WI38 (cell line): ENCODE results near the gene CHD6.

Source experiments
- H3K4me3 ChIP-seq: 2 replicates; pipeline ENCODE4 v1.5.1; 2011; ENCODE audit warnings: low read depth, mild to moderate bottlenecking, control low read depth, low read length
- CTCF ChIP-seq: IDR thresholded peaks from 2 replicates; pipeline ENCODE4 v1.5.1; 2012; ENCODE audit warnings: low read depth, mild to moderate bottlenecking, control low read depth, low read length

The CHD6 gene

GRCh38 chr20:41356951-41357350 is 261.2 kb downstream of the CHD6 start:
- TF ChIP-seq CTCF = no peak
- no peak overlapping the region for H3K4me3 ChIP-seq

- no peak overlapping the region for H3K4me3 ChIP-seq
- TF ChIP-seq CTCF = no peak
These were observed 262.5 kb downstream of the CHD6 start for GRCh38 chr20:41355598-41356203.

- no peak for TF ChIP-seq CTCF
- no peak overlapping the region for H3K4me3 ChIP-seq
These were observed 263.0 kb downstream of the CHD6 start for GRCh38 chr20:41355192-41355591.

- no peak overlapping the region for H3K4me3 ChIP-seq
- no peak for TF ChIP-seq CTCF
These were observed 264.6 kb downstream of the CHD6 start for GRCh38 chr20:41353530-41353929.

GRCh38 chr20:41352666-41353065 is 265.5 kb downstream of the CHD6 start:
- no peak overlapping the region for H3K4me3 ChIP-seq
- TF ChIP-seq CTCF = no peak

GRCh38 chr20:41352106-41352505 is 266.1 kb downstream of the CHD6 start:
- TF ChIP-seq CTCF = no peak
- H3K4me3 ChIP-seq = no peak overlapping the region
